Loucy (cell line): ENCODE data around the gene ASPA.

Experiments used
- H2AFZ ChIP-seq: fragments of 200-600 bp; sonication (generic); 2 replicates; pipeline ENCODE4 v1.6.0; 2016; ENCODE audit warnings: antibody characterized with exemption, mild to moderate bottlenecking, low read length, moderate library complexity
- H3F3A ChIP-seq: fragments of 200-600 bp; 2 replicates; pipeline ENCODE4 v1.6.0; 2016; ENCODE audit warnings: antibody characterized with exemption, low read depth, mild to moderate bottlenecking
- H3K27me3 ChIP-seq: fragments of 200-600 bp; sonication (generic); 2 replicates; pipeline ENCODE4 v1.6.1; 2014; ENCODE audit warnings: low read length, mild to moderate bottlenecking; ENCODE audit not compliant: insufficient read depth, poor library complexity, severe bottlenecking
- H3K36me3 ChIP-seq: fragments of 200-600 bp; sonication (generic); 2 replicates; pipeline ENCODE4 v1.6.1; 2016; ENCODE audit warnings: low read length; ENCODE audit not compliant: insufficient read depth
- H3K4me1 ChIP-seq: fragments of 200-600 bp; sonication (generic); 2 replicates; pipeline ENCODE4 v1.5.1; 2014; ENCODE audit warnings: low read length, mild to moderate bottlenecking; ENCODE audit not compliant: insufficient read depth, poor library complexity, severe bottlenecking
- H3K4me2 ChIP-seq: fragments of 200-600 bp; sonication (generic); 2 replicates; pipeline ENCODE4 v1.6.0; 2014; ENCODE audit warnings: antibody characterized with exemption, low read length, low read depth, mild to moderate bottlenecking; ENCODE audit not compliant: poor library complexity, severe bottlenecking
- H3K4me3 ChIP-seq: fragments of 200-600 bp; sonication (generic); 2 replicates; pipeline ENCODE4 v1.5.1; 2014; ENCODE audit warnings: low read length, mild to moderate bottlenecking, mixed read lengths; ENCODE audit not compliant: poor library complexity, severe bottlenecking
- H3K79me2 ChIP-seq: fragments of 200-600 bp; sonication (generic); 2 replicates; pipeline ENCODE4 v1.6.1; 2014; ENCODE audit warnings: low read length; ENCODE audit not compliant: insufficient read depth
- H3K9ac ChIP-seq: fragments of 200-600 bp; sonication (generic); 2 replicates; pipeline ENCODE4 v1.6.0; 2014; ENCODE audit warnings: mild to moderate bottlenecking, low read depth, low read length, moderate library complexity; ENCODE audit not compliant: poor library complexity, severe bottlenecking
- H3K9me2 ChIP-seq: fragments of 200-600 bp; sonication (generic); replicated peaks from 2 replicates; pipeline ENCODE4 v1.6.1; 2016; ENCODE audit warnings: low read depth, low read length, mixed read lengths
- H3K9me3 ChIP-seq: fragments of 200-600 bp; sonication (generic); 2 replicates; pipeline ENCODE4 v1.6.1; 2014; ENCODE audit warnings: mild to moderate bottlenecking, antibody characterized with exemption, low read length, low read depth; ENCODE audit not compliant: insufficient read depth
- H4K20me1 ChIP-seq: fragments of 200-600 bp; sonication (generic); 2 replicates; pipeline ENCODE4 v1.6.0; 2014; ENCODE audit warnings: antibody characterized with exemption, low read length, mild to moderate bottlenecking; ENCODE audit not compliant: insufficient read depth, poor library complexity, severe bottlenecking
- CTCF ChIP-seq: fragments of 200-600 bp; sonication (generic); conservative IDR thresholded peaks from 2 replicates; pipeline ENCODE4 v1.5.1; 2014; ENCODE audit warnings: mild to moderate bottlenecking, antibody characterized with exemption, low read length
- EZH2phosphoT487 ChIP-seq: fragments of 200-600 bp; IDR thresholded peaks from 2 replicates; pipeline ENCODE4 v1.6.1; 2018; ENCODE audit warnings: antibody characterized with exemption, mild to moderate bottlenecking, moderate library complexity, borderline replicate concordance

Gene ASPA

GRCh38 chr17:3474212-3474611, 1.6 kb upstream of the ASPA start:
- no peaks in the 10 kb centered on the region for H3K27me3 ChIP-seq
- H2AFZ ChIP-seq: no peak overlapping the region
- H3K36me3 ChIP-seq: no peaks in the 10 kb centered on the region
- no peaks in the 10 kb centered on the region for H4K20me1 ChIP-seq
- no peaks in the 10 kb centered on the region for H3K9me3 ChIP-seq
- no peaks in the 10 kb centered on the region for H3K9me2 ChIP-seq
- no peaks in the 10 kb centered on the region for H3F3A ChIP-seq
- no peak overlapping the region for H3K9ac ChIP-seq
- H3K4me2 ChIP-seq: no peak overlapping the region
- H3K4me1 ChIP-seq: peaks cover 4% of the 10 kb centered on the region
- H3K79me2 ChIP-seq: no peaks in the 10 kb centered on the region
- no peak for TF ChIP-seq CTCF
- no peak for TF ChIP-seq EZH2phosphoT487
- no peak overlapping the region for H3K4me3 ChIP-seq

DNA sequence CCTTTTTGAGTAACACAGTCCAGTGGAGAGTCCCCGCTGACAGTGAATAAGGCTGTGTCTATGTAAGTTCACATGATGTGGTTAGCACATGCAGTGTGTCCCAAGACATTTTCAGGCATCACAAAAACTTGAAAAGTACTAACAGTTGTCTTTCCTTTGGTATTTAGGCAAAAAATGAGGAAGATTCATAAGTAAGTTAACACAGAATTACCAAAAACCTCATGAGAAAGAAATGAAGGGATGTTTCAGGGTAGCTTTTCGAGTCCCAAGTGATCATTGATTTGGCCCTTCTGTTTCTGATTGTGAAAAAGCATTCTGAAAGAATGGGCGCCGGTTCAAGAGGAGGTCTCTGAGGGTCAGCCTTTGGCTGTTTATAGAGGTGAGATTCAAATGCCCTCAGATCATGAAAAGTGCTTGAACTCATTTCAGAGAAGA, 529 bp upstream of the ASPA start:
- no peak overlapping the region for H3K4me3 ChIP-seq
- no peaks in the 10 kb centered on the region for H3F3A ChIP-seq
- no peaks in the 10 kb centered on the region for H3K79me2 ChIP-seq
- TF ChIP-seq EZH2phosphoT487 (no peak), CTCF (no peak)
- no peaks in the 10 kb centered on the region for H3K36me3 ChIP-seq
- H2AFZ ChIP-seq: no peak overlapping the region
- H3K9me2 ChIP-seq: no peaks in the 10 kb centered on the region
- no peaks in the 10 kb centered on the region for H4K20me1 ChIP-seq
- H3K9me3 ChIP-seq: no peaks in the 10 kb centered on the region
- H3K4me2 ChIP-seq: no peak overlapping the region
- peaks cover 4% of the 10 kb centered on the region for H3K4me1 ChIP-seq
- no peaks in the 10 kb centered on the region for H3K27me3 ChIP-seq
- H3K9ac ChIP-seq: no peak overlapping the region

GRCh38 chr17:3479988-3480387, 4.2 kb downstream of the ASPA start:
- Histone ChIP-seq H3K79me2 (no peaks in the 10 kb centered on the region), H3K36me3 (no peaks in the 10 kb centered on the region), H3K4me1 (peaks cover 4% of the 10 kb centered on the region), H3K9me2 (no peaks in the 10 kb centered on the region), H3F3A (no peaks in the 10 kb centered on the region), H3K9ac (no peak overlapping the region), H3K27me3 (no peaks in the 10 kb centered on the region), H3K4me3 (no peak overlapping the region), H4K20me1 (no peaks in the 10 kb centered on the region), H3K4me2 (no peak overlapping the region), H2AFZ (no peak overlapping the region), H3K9me3 (no peaks in the 10 kb centered on the region)
- TF ChIP-seq CTCF (no peak), EZH2phosphoT487 (no peak)
